Endothelial cell of umbilical vein (primary cell): ENCODE results near the gene SLC22A23. TPM values are rescaled to one million over a fixed set of nuclear protein-coding genes. Genes with fewer than 3 reads are reported as not detected.

Source experiments
- BruUV-seq: library from RNA; stranded (reverse); fragments of 400-500 nt; replicated peaks from 2 replicates; lab custom pipeline; 2021; lab: Mats Ljungman, UMichigan
- CTCF ChIA-PET: fragments of 300-600, 350-600 bp; sonication (Branson Sonifier 250); formaldehyde crosslinking; loops from one replicate; lab custom pipeline; 2021; ENCODE audit warnings: antibody characterized with exemption, inconsistent platforms; lab: Charles Lee
- POLR2A ChIA-PET: fragments of 300-600, 350-600 bp; sonication (Branson Sonifier 250); formaldehyde crosslinking; loops from one replicate; lab custom pipeline; 2021; ENCODE audit warnings: antibody characterized with exemption, inconsistent platforms; lab: Charles Lee
- DNase-seq: peaks from one replicate; pipeline ENCODE4 v3.0.0-alpha.2; 2011; ENCODE audit warnings: low read depth, low spot score
- FAIRE-seq: peaks from 2 replicates; lab custom pipeline; 2011; peaks lifted over from hg19 to GRCh38; lab: Jason Lieb, UNC
- H2AFZ ChIP-seq: 2 replicates; pipeline ENCODE4 v1.6.0; 2012; ENCODE audit warnings: low read depth, low read length, control low read depth, inconsistent platforms
- H3K27ac ChIP-seq: 2 replicates; pipeline ENCODE4 v1.5.1; 2011; ENCODE audit warnings: low read depth, mild to moderate bottlenecking, control low read depth, low read length, moderate library complexity; ENCODE audit not compliant: insufficient read depth
- H3K27me3 ChIP-seq, 2 experiments: 2 replicates each; pipeline versions ENCODE4 v1.6.0 to v1.6.1; 2011; ENCODE audit warnings: low read length in 2 of 2, mixed read lengths in 1 of 2; ENCODE audit not compliant: control insufficient read depth in 2 of 2, insufficient read depth in 2 of 2
- H3K36me3 ChIP-seq, 2 experiments: 2 replicates in 1 of 2; 3 replicates in 1 of 2; pipeline ENCODE4 v1.5.1; 2011; ENCODE audit warnings: low read length in 2 of 2, mild to moderate bottlenecking in 1 of 2, moderate library complexity in 1 of 2; ENCODE audit not compliant: control insufficient read depth in 2 of 2, insufficient read depth in 2 of 2; ENCODE audit errors: extremely low read depth in 1 of 2
- H3K4me1 ChIP-seq: 3 replicates; pipeline ENCODE4 v1.5.1; 2011; ENCODE audit warnings: mild to moderate bottlenecking, low read length; ENCODE audit not compliant: control insufficient read depth, insufficient read depth; ENCODE audit errors: extremely low read depth
- H3K4me2 ChIP-seq: 2 replicates; pipeline ENCODE4 v1.6.1; 2011; ENCODE audit warnings: low read length, control low read depth, mixed read lengths; ENCODE audit not compliant: insufficient read depth
- H3K4me3 ChIP-seq, 3 experiments: fragments of 200-600 bp in 1 of 3; sonication (generic), shearing (Covaris generic) in 1 of 3; replicated peaks in 1 of 3; 2 replicates each; pipeline ENCODE4 v1.5.1; 2011 to 2016; ENCODE audit warnings: control low read depth in 3 of 3, low read length in 3 of 3, mild to moderate bottlenecking in 2 of 3, inconsistent platforms in 1 of 3, low read depth in 1 of 3, moderate library complexity in 1 of 3; ENCODE audit not compliant: insufficient read depth in 1 of 3
- H3K79me2 ChIP-seq: 2 replicates; pipeline ENCODE4 v1.6.0; 2012; ENCODE audit warnings: low read length, inconsistent platforms; ENCODE audit not compliant: control insufficient read depth, insufficient read depth
- H3K9ac ChIP-seq: replicated peaks from 2 replicates; pipeline ENCODE3; 2011; ENCODE audit warnings: low read length, control low read depth; ENCODE audit not compliant: insufficient read depth; ENCODE audit errors: extremely low read depth
- H3K9me1 ChIP-seq: replicated peaks from 3 replicates; pipeline ENCODE4 v1.6.0; 2011; ENCODE audit warnings: mild to moderate bottlenecking, low read length; ENCODE audit not compliant: control insufficient read depth, insufficient read depth; ENCODE audit errors: extremely low read depth
- H3K9me3 ChIP-seq: replicated peaks from 2 replicates; pipeline ENCODE4 v1.5.1; 2012; ENCODE audit warnings: low read length, inconsistent platforms; ENCODE audit not compliant: control insufficient read depth, insufficient read depth
- H4K20me1 ChIP-seq: replicated peaks from 2 replicates; pipeline ENCODE3; 2011; ENCODE audit warnings: mild to moderate bottlenecking, low read length; ENCODE audit not compliant: control insufficient read depth, insufficient read depth; ENCODE audit errors: extremely low read depth
- GATA2 ChIP-seq: IDR thresholded peaks from 2 replicates; pipeline ENCODE4 v1.7.0; 2011; ENCODE audit warnings: low read depth, mild to moderate bottlenecking, moderate library complexity, mixed read lengths, low read length; ENCODE audit not compliant: insufficient read length, insufficient read depth
- dilution Hi-C: fragments of 300-500 bp; cut with MboI; formaldehyde crosslinking; loops from one replicate; pipeline ENCODE4 v1.15.0; 2019; ENCODE audit warnings: low sequenced_read_pairs; ENCODE audit not compliant: extremely low pct_ligation_motif_present
- intact Hi-C: fragments of 100-400 bp; cut with micrococcal nuclease; formaldehyde crosslinking; loops from one replicate; pipeline ENCODE4 v1.10.0; 2022
- polyA plus RNA-seq, 4 experiments: library from polyadenylated mRNA; depleted of rRNA in 3 of 4; stranded (reverse) in 3 of 4; unstranded in 1 of 4; fragments of >200 nt; gene quantifications; 2 replicates each; pipeline versions ENCODE4 v1.2.1 to v1.2.3, GENCODE V29; 2011 to 2012; ENCODE audit warnings: missing spikeins in 1 of 4
- total RNA-seq: library from RNA; stranded (reverse); gene quantifications from 2 replicates; pipeline ENCODE4 v1.2.3, GENCODE V29; 2021
- TF ChIP-seq, protein P1 (sequence below): IDR thresholded peaks from 2 replicates; pipeline ENCODE4 v1.6.1; 2011; ENCODE audit not compliant: insufficient read depth, insufficient read length

The SLC22A23 gene
- total and polyA plus RNA-seq, 2 donors (not counting 3 experiments of a cell fraction or from before 2014, with no cell fraction given), result 4.2 to 14.3 TPM

DNA sequence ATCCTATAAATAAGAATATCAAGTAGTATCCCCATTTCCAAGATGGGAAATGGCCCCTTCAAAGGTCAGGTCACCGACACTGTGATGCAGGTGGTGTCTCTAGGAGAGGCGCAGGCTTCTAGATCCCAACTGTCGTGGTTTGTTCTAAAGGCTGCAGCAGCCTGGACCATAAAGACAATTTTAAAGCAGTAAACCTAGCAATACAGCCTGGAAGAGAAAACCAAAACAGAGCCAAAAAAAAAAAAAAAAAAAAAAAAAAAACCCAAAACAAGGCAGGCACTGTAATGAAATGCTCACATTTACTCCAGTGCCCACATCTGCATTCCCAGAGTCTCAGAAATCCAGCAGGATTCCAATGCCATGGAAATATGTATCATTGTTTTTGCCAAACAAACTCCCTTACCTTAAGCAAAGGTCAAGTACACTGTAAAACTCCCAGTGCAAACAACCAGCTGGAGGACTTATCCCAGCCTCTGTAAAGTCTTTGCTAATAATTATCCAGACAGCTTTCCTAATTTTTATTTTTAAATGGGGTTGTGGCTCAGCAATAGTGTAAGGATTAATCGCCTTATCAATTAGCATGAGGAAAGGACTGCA lies 99.9 kb downstream of the SLC22A23 start:
- dilution Hi-C loops, result no loop called here

DNA sequence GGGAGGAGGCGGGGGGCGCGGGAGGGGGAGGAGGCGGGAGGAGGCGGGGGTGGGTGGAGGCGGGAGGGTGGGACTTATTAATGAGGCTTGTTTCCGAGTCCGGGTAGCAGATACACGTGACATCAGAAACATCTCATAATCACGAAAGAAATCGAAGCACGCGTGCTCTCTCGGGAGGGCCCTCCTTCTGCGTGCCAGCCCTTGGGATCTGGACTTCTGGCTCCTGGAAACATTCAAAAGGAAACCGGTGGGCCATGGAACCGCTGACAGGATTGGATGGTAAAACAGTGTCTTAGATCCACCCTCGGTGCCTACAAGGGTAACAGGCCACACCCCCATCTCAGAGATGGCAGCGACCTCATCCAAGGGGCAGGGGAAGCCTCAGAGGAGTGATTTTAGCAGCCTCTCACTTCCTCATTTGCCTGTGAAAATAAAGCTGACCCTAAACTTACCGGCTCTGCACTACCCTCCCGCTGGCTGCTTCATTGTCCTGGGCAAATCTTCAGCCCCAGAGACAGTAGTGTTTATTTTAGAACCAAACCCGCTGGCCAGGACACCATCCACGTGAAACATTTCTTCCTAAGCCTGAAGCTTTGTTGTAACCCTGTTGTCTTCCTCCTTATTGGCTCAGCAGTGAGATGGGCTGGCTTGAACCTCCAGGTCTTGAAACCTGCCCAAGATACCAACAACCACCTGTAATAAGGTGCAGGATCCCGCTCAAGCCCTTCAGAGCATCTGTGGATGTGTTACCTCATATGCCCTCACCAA lies 100.6 kb downstream of the SLC22A23 start:
- TF ChIP-seq, protein P1, sequence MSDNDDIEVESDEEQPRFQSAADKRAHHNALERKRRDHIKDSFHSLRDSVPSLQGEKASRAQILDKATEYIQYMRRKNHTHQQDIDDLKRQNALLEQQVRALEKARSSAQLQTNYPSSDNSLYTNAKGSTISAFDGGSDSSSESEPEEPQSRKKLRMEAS, result peak; percentile 27
- no peak for TF ChIP-seq GATA2
- TSS peak; percentile 83 for BruUV-seq
- Histone ChIP-seq H4K20me1 (no peaks in the 10 kb centered on the region), H3K4me2 (peak overlapping the region; percentile 50), H3K9ac (peak overlapping the region; percentile 26), H3K27ac (no peak overlapping the region), H3K27me3 (no peaks in the 10 kb centered on the region), H3K9me1 (no peaks in the 10 kb centered on the region), H3K4me1 (peaks cover 6% of the 10 kb centered on the region), H3K9me3 (no peaks in the 10 kb centered on the region), H3K79me2 (no peaks in the 10 kb centered on the region), H2AFZ (peak overlapping the region; percentile 77), H3K4me3 (peak overlapping the region in 2 of 3 experiments; percentile 21 to 37), H3K36me3 (no peaks in the 10 kb centered on the region)
- intact Hi-C loops, result no loop called here
- peak; percentile 63 for FAIRE-seq
- dilution Hi-C loops, result no loop called here
- DNase-seq, result peak; percentile 75
- ChIA-PET CTCF (interaction anchor here (1.0 kb wide), 1 partner anchor 9 kb away, joined by 3 read pairs; no protein-coding TSS in a partner anchor), POLR2A (no interaction called here)

More for the DNA sequence above, 99.9 kb downstream of the SLC22A23 start:
- Histone ChIP-seq H3K36me3 (no peaks in the 10 kb centered on the region), H3K4me3 (no peak overlapping the region), H3K27me3 (no peaks in the 10 kb centered on the region), H3K9me3 (no peaks in the 10 kb centered on the region), H3K4me1 (peaks cover 6% of the 10 kb centered on the region), H3K4me2 (no peak overlapping the region), H4K20me1 (no peaks in the 10 kb centered on the region), H2AFZ (no peak overlapping the region), H3K79me2 (no peaks in the 10 kb centered on the region), H3K9ac (no peak overlapping the region), H3K27ac (no peak overlapping the region), H3K9me1 (no peaks in the 10 kb centered on the region)
- no peak for TF ChIP-seq GATA2
- TF ChIP-seq, protein P1, result no peak
- BruUV-seq, result no TSS peak
- no peak for FAIRE-seq
- ChIA-PET CTCF (interaction anchor here (1.0 kb wide), 1 partner anchor 8 kb away, joined by 3 read pairs; no protein-coding TSS in a partner anchor), POLR2A (interaction anchor here (0.6 to 0.7 kb wide), 2 partner anchors 65 to 355 kb away, joined by 7 to 9 read pairs; no protein-coding TSS in a partner anchor)
- intact Hi-C loops, result no loop called here
- no peak for DNase-seq
